ENCODE results near the gene USB1. TPM values are rescaled to one million over a fixed set of nuclear protein-coding genes. Genes with fewer than 3 reads are reported as not detected.

Gene USB1
- total and polyA plus RNA-seq, 4 donors, result 24.9 to 41.3 (median 32.9) TPM

DNA sequence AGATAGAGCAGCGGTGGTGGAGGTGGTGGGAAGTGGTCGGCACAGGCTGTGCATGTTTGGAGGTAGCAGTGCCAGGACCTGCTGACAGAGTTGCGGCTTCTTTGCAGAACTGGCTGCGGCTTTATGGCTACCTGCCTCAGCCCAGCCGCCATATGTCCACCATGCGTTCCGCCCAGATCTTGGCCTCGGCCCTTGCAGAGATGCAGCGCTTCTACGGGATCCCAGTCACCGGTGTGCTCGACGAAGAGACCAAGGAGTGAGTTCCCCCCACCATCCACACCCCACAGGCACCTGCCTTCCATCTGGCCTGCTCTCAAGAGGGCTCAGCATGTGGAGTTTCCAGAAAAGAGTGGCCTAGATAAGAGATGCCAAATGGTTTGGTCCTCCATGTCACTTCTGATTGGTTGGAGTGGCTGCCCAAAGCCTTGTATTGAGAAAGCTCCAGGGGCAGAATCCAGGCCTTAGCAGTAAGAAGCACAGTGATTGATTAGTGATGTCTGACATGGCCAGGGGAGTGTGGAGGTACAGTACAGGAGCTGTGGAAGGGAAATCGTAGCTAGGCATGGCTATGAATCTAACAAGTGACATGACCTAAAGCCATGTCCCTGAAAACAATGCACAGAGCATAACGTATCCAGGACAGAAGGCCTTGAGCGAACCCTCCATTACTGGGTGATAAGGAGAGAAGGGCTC, 36.3 kb downstream of the USB1 start:
- Histone ChIP-seq H3K27me3 (ENCODE audit: control insufficient read depth in 1 of 2, insufficient read depth in 2 of 2, low read length in 1 of 2) (no peaks in the 10 kb centered on the region), H3K4me1 (ENCODE audit: control insufficient read depth in 1 of 2, insufficient read depth in 2 of 2, low read length in 2 of 2) (no peaks in the 10 kb centered on the region), H3K27ac (ENCODE audit: low read depth in 1 of 2, low read length in 2 of 2) (no peak overlapping the region), H3K36me3 (ENCODE audit: control insufficient read depth in 1 of 2, insufficient read depth in 2 of 2, low read length in 1 of 2) (no peaks in the 10 kb centered on the region), H3K9me3 (ENCODE audit: control insufficient read depth, low read length) (no peaks in the 10 kb centered on the region), H3K4me3 (ENCODE audit: low read length in 2 of 2) (no peak overlapping the region)
- DNase-seq (no peak), ATAC-seq (ENCODE audit: low FRiP score) (no peak)
- 95 to 96% methylated on average over 16 of the region's 16 CpGs for WGBS, 2 donors
- intact Hi-C loops (cut with DNase I), result no loop called here

- ATAC-seq (ENCODE audit: low FRiP score) (no peak), DNase-seq (no peak)
- Histone ChIP-seq H3K4me1 (ENCODE audit: control insufficient read depth in 1 of 2, insufficient read depth in 2 of 2, low read length in 2 of 2) (no peaks in the 10 kb centered on the region), H3K27me3 (ENCODE audit: control insufficient read depth in 1 of 2, insufficient read depth in 2 of 2, low read length in 1 of 2) (no peaks in the 10 kb centered on the region), H3K4me3 (ENCODE audit: low read length in 2 of 2) (no peak overlapping the region), H3K36me3 (ENCODE audit: control insufficient read depth in 1 of 2, insufficient read depth in 2 of 2, low read length in 1 of 2) (no peaks in the 10 kb centered on the region), H3K27ac (ENCODE audit: low read depth in 1 of 2, low read length in 2 of 2) (no peak overlapping the region), H3K9me3 (ENCODE audit: control insufficient read depth, low read length) (no peaks in the 10 kb centered on the region)
- 96 to 98% methylated on average over 20 of the region's 20 CpGs for WGBS, 2 donors
- intact Hi-C loops (cut with DNase I), result no loop called here
These were observed 37.0 kb downstream of the USB1 start for GRCh38 chr16:58038219-58038641.

- H3K4me1 ChIP-seq (ENCODE audit: control insufficient read depth in 1 of 2, insufficient read depth in 2 of 2, low read length in 2 of 2), result no peaks in the 10 kb centered on the region
- no peak for ATAC-seq (ENCODE audit: low FRiP score)
- intact Hi-C loops (cut with DNase I), result no loop called here
- no peaks in the 10 kb centered on the region for H3K36me3 ChIP-seq (ENCODE audit: control insufficient read depth in 1 of 2, insufficient read depth in 2 of 2, low read length in 1 of 2)
- no peak overlapping the region for H3K27ac ChIP-seq (ENCODE audit: low read depth in 1 of 2, low read length in 2 of 2)
- 95 to 96% methylated on average over 26 of the region's 26 CpGs for WGBS, 2 donors
- no peaks in the 10 kb centered on the region for H3K27me3 ChIP-seq (ENCODE audit: control insufficient read depth in 1 of 2, insufficient read depth in 2 of 2, low read length in 1 of 2)
- DNase-seq, result no peak
- H3K9me3 ChIP-seq (ENCODE audit: control insufficient read depth, low read length), result no peaks in the 10 kb centered on the region
- no peak overlapping the region for H3K4me3 ChIP-seq (ENCODE audit: low read length in 2 of 2)
These were observed 38.8 kb downstream of the USB1 start for GRCh38 chr16:58039829-58040495.

DNA sequence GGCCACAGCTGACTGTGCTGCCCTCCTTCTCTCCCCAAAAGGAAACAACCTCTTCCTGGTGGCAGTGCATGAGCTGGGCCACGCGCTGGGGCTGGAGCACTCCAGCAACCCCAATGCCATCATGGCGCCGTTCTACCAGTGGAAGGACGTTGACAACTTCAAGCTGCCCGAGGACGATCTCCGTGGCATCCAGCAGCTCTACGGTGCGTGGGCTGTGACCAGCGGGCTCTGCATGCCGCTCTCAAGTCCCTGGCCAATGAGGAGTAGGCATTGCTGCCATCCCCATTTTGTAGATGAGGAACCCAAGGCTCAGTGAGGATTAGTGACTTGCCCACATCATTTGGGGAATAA, 39.3 kb downstream of the USB1 start:
- ATAC-seq (ENCODE audit: low FRiP score) (no peak), DNase-seq (no peak)
- no peaks in the 10 kb centered on the region for H3K9me3 ChIP-seq (ENCODE audit: control insufficient read depth, low read length)
- H3K4me1 ChIP-seq (ENCODE audit: control insufficient read depth in 1 of 2, insufficient read depth in 2 of 2, low read length in 2 of 2), result no peaks in the 10 kb centered on the region
- H3K4me3 ChIP-seq (ENCODE audit: low read length in 2 of 2), result no peak overlapping the region
- intact Hi-C loops (cut with DNase I), result no loop called here
- no peak overlapping the region for H3K27ac ChIP-seq (ENCODE audit: low read depth in 1 of 2, low read length in 2 of 2)
- H3K27me3 ChIP-seq (ENCODE audit: control insufficient read depth in 1 of 2, insufficient read depth in 2 of 2, low read length in 1 of 2), result no peaks in the 10 kb centered on the region
- 97 to 98% methylated on average over 12 of the region's 12 CpGs for WGBS, 2 donors
- H3K36me3 ChIP-seq (ENCODE audit: control insufficient read depth in 1 of 2, insufficient read depth in 2 of 2, low read length in 1 of 2), result no peaks in the 10 kb centered on the region

DNA sequence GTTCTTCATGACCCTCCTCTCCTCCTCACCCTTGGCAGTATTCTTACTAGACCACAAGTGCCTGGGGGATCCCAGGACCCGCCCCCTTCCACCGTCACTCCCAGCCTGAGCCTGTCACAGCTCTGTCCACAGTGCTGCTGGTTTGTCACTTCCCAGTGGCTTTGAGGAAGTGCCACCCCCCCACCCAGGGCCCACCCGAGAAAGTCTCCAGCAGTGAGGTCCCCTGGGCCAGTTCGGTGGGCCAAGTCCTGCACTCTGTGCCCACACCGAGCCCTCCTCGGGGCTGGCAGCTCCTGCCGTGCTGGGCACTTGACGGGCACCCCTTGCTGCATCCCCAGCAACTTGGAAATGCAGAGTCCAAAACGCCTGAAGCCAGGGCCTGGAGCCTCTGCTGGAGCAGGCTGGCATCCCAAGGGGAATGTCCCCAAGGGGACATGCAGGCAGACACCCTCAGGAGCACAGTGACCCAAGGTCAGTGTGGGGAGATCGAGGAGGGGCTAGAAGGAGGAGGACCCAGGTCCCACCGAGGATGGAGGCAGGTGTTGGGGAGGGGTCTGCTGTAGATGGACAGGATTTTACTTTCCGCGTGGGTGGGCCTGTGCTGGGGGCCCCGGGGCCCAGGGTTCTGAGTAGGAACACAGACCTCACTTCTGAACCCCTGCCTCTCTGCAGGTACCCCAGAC, 39.9 kb downstream of the USB1 start:
- Histone ChIP-seq H3K4me1 (ENCODE audit: control insufficient read depth in 1 of 2, insufficient read depth in 2 of 2, low read length in 2 of 2) (no peaks in the 10 kb centered on the region), H3K36me3 (ENCODE audit: control insufficient read depth in 1 of 2, insufficient read depth in 2 of 2, low read length in 1 of 2) (no peaks in the 10 kb centered on the region), H3K4me3 (ENCODE audit: low read length in 2 of 2) (no peak overlapping the region), H3K27me3 (ENCODE audit: control insufficient read depth in 1 of 2, insufficient read depth in 2 of 2, low read length in 1 of 2) (no peaks in the 10 kb centered on the region), H3K9me3 (ENCODE audit: control insufficient read depth, low read length) (no peaks in the 10 kb centered on the region), H3K27ac (ENCODE audit: low read depth in 1 of 2, low read length in 2 of 2) (no peak overlapping the region)
- 85 to 87% methylated on average over 14 of the region's 14 CpGs for WGBS, 2 donors
- DNase-seq, result no peak
- intact Hi-C loops (cut with DNase I), result no loop called here
- ATAC-seq (ENCODE audit: low FRiP score), result no peak

DNA sequence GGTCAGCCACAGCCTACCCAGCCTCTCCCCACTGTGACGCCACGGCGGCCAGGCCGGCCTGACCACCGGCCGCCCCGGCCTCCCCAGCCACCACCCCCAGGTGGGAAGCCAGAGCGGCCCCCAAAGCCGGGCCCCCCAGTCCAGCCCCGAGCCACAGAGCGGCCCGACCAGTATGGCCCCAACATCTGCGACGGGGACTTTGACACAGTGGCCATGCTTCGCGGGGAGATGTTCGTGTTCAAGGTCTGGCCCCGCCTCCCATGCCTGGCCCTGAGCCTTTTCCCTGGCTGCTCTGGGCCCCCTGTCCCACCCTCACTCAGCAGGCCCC, 40.4 kb downstream of the USB1 start:
- intact Hi-C loops (cut with DNase I), result no loop called here
- DNase-seq (no peak), ATAC-seq (ENCODE audit: low FRiP score) (no peak)
- H3K27ac ChIP-seq (ENCODE audit: low read depth in 1 of 2, low read length in 2 of 2), result no peak overlapping the region
- no peaks in the 10 kb centered on the region for H3K9me3 ChIP-seq (ENCODE audit: control insufficient read depth, low read length)
- H3K27me3 ChIP-seq (ENCODE audit: control insufficient read depth in 1 of 2, insufficient read depth in 2 of 2, low read length in 1 of 2), result no peaks in the 10 kb centered on the region
- WGBS, 2 donors, result 96 to 99% methylated on average over 15 to 18 of the region's 18 CpGs
- H3K36me3 ChIP-seq (ENCODE audit: control insufficient read depth in 1 of 2, insufficient read depth in 2 of 2, low read length in 1 of 2), result no peaks in the 10 kb centered on the region
- H3K4me3 ChIP-seq (ENCODE audit: low read length in 2 of 2), result no peak overlapping the region
- no peaks in the 10 kb centered on the region for H3K4me1 ChIP-seq (ENCODE audit: control insufficient read depth in 1 of 2, insufficient read depth in 2 of 2, low read length in 2 of 2)

GRCh38 chr16:58042001-58042885, 41.0 kb downstream of the USB1 start:
- Histone ChIP-seq H3K27me3 (ENCODE audit: control insufficient read depth in 1 of 2, insufficient read depth in 2 of 2, low read length in 1 of 2) (no peaks in the 10 kb centered on the region), H3K4me1 (ENCODE audit: control insufficient read depth in 1 of 2, insufficient read depth in 2 of 2, low read length in 2 of 2) (no peaks in the 10 kb centered on the region), H3K27ac (ENCODE audit: low read depth in 1 of 2, low read length in 2 of 2) (no peak overlapping the region), H3K36me3 (ENCODE audit: control insufficient read depth in 1 of 2, insufficient read depth in 2 of 2, low read length in 1 of 2) (no peaks in the 10 kb centered on the region), H3K9me3 (ENCODE audit: control insufficient read depth, low read length) (no peaks in the 10 kb centered on the region), H3K4me3 (ENCODE audit: low read length in 2 of 2) (no peak overlapping the region)
- intact Hi-C loops (cut with DNase I), result loop anchor here in 1 of 2 donors (2.0 kb wide), 1 partner anchor 63 kb away; no protein-coding TSS in a partner anchor
- WGBS, 2 donors, result 94 to 96% methylated on average over 22 of the region's 22 CpGs
- DNase-seq (no peak), ATAC-seq (ENCODE audit: low FRiP score) (no peak)

- ATAC-seq (ENCODE audit: low FRiP score) (no peak), DNase-seq (no peak)
- Histone ChIP-seq H3K9me3 (ENCODE audit: control insufficient read depth, low read length) (no peaks in the 10 kb centered on the region), H3K4me1 (ENCODE audit: control insufficient read depth in 1 of 2, insufficient read depth in 2 of 2, low read length in 2 of 2) (no peaks in the 10 kb centered on the region), H3K27ac (ENCODE audit: low read depth in 1 of 2, low read length in 2 of 2) (no peak overlapping the region), H3K27me3 (ENCODE audit: control insufficient read depth in 1 of 2, insufficient read depth in 2 of 2, low read length in 1 of 2) (no peaks in the 10 kb centered on the region), H3K36me3 (ENCODE audit: control insufficient read depth in 1 of 2, insufficient read depth in 2 of 2, low read length in 1 of 2) (no peaks in the 10 kb centered on the region), H3K4me3 (ENCODE audit: low read length in 2 of 2) (no peak overlapping the region)
- WGBS, 2 donors, result 96 to 98% methylated on average over 16 of the region's 16 CpGs
- intact Hi-C loops (cut with DNase I), result loop anchor here in 1 of 2 donors (2.0 kb wide), 1 partner anchor 62 kb away; no protein-coding TSS in a partner anchor
These were observed 41.8 kb downstream of the USB1 start for GRCh38 chr16:58042886-58043515.

Data from aorta (tissue), 5 donors.